ENCODE measurements around the gene HOXD8. TPM values are rescaled to one million over a fixed set of nuclear protein-coding genes. Genes with fewer than 3 reads are reported as not detected.

HOXD8 gene
- total and polyA plus RNA-seq, 2 of the 8 experiments (the other 6 are each of a cell fraction or from before 2014, with no cell fraction given), result not detected

- TF ChIP-seq MAFK (IDR thresholded peaks at IDR 0.05; ENCODE audit: low read depth, low read length) (no peak), SP2 (IDR thresholded peaks at IDR 0.05; ENCODE audit: low read length) (no peak)
These were observed 52.0 kb downstream of the HOXD8 start (continued) for GRCh38 chr2:176181551-176181950.

MicroRNA genes within 50 kb of the gene (microRNA counts, 767-probe panel; counts per million panel counts)
- microRNA hsa-miR-10b-5p, result 879 counts per million, percentile 95 among the panel's probes with 10 or more counts

Small RNA genes within 50 kb of the gene (microRNA-seq; reads per million reads assigned to microRNA genes)
- gene MIR10B (ENCODE audit: borderline microRNAs expressed in 2 of 2, borderline number of aligned reads in 2 of 2, borderline replicate concordance in 1 of 2), result 2.3 to 16.2 reads per million in 2 experiments

Small RNA genes within 50 kb of the gene (small RNA-seq; reads per million reads assigned to genes)
- 353 reads per million, percentile 99 among the genes with 10 or more reads in this experiment for gene MIR10B (ENCODE audit: insufficient read depth)

Other genes starting within 250 kb of the HOXD8 start
- gene LNPK, start 127.4 kb upstream of the HOXD8 start, total RNA-seq (2021; fragmentation: NEBNext Ultra II Directional; extraction: Animal tissue kit (Norgen Biotek cat#: 25700)), result 10.3 and 11.8 TPM in 2 replicates
- gene LNPK, start 127.4 kb upstream of the HOXD8 start, polyA plus RNA-seq (2011; rRNA removed), result 2.2 and 3.1 TPM in 2 replicates
- gene EVX2, start 45.7 kb upstream of the HOXD8 start, total RNA-seq (2021; fragmentation: NEBNext Ultra II Directional; extraction: Animal tissue kit (Norgen Biotek cat#: 25700)), result not detected in 2 replicates
- not detected in 2 replicates for gene EVX2, start 45.7 kb upstream of the HOXD8 start, polyA plus RNA-seq (2011; rRNA removed)
- not detected in 2 replicates for gene HOXD13, start 37.0 kb upstream of the HOXD8 start, total RNA-seq (2021; fragmentation: NEBNext Ultra II Directional; extraction: Animal tissue kit (Norgen Biotek cat#: 25700))
- gene HOXD13, start 37.0 kb upstream of the HOXD8 start, polyA plus RNA-seq (2011; rRNA removed), result not detected in 2 replicates
- not detected in 2 replicates for gene HOXD12, start 29.9 kb upstream of the HOXD8 start, total RNA-seq (2021; fragmentation: NEBNext Ultra II Directional; extraction: Animal tissue kit (Norgen Biotek cat#: 25700))
- not detected in 2 replicates for gene HOXD12, start 29.9 kb upstream of the HOXD8 start, polyA plus RNA-seq (2011; rRNA removed)
- gene HOXD11, start 22.4 kb upstream of the HOXD8 start, total RNA-seq (2021; fragmentation: NEBNext Ultra II Directional; extraction: Animal tissue kit (Norgen Biotek cat#: 25700)), result not detected in 2 replicates
- gene HOXD11, start 22.4 kb upstream of the HOXD8 start, polyA plus RNA-seq (2011; rRNA removed), result not detected in 2 replicates
- gene HOXD10, start 12.9 kb upstream of the HOXD8 start, total RNA-seq (2021; fragmentation: NEBNext Ultra II Directional; extraction: Animal tissue kit (Norgen Biotek cat#: 25700)), result not detected in 2 replicates
- gene HOXD10, start 12.9 kb upstream of the HOXD8 start, polyA plus RNA-seq (2011; rRNA removed), result not detected in 2 replicates
- not detected in 2 replicates for gene HOXD9, start 7.0 kb upstream of the HOXD8 start, total RNA-seq (2021; fragmentation: NEBNext Ultra II Directional; extraction: Animal tissue kit (Norgen Biotek cat#: 25700))
- gene HOXD9, start 7.0 kb upstream of the HOXD8 start, polyA plus RNA-seq (2011; rRNA removed), result not detected in 2 replicates
- not detected in 2 replicates for gene HOXD4, start 21.8 kb downstream of the HOXD8 start, total RNA-seq (2021; fragmentation: NEBNext Ultra II Directional; extraction: Animal tissue kit (Norgen Biotek cat#: 25700))
- gene HOXD4, start 21.8 kb downstream of the HOXD8 start, polyA plus RNA-seq (2011; rRNA removed), result not detected in 2 replicates
- gene HOXD3, start 27.6 kb downstream of the HOXD8 start, total RNA-seq (2021; fragmentation: NEBNext Ultra II Directional; extraction: Animal tissue kit (Norgen Biotek cat#: 25700)), result not detected in 2 replicates
- gene HOXD3, start 27.6 kb downstream of the HOXD8 start, polyA plus RNA-seq (2011; rRNA removed), result not detected in 2 replicates
- gene HOXD1, start 59.0 kb downstream of the HOXD8 start, total RNA-seq (2021; fragmentation: NEBNext Ultra II Directional; extraction: Animal tissue kit (Norgen Biotek cat#: 25700)), result not detected in 2 replicates
- gene HOXD1, start 59.0 kb downstream of the HOXD8 start, polyA plus RNA-seq (2011; rRNA removed), result 0.03 TPM in 1 of 2 replicates, not detected in the other
- 32.9 and 33.5 TPM in 2 replicates for gene MTX2, start 139.7 kb downstream of the HOXD8 start, total RNA-seq (2021; fragmentation: NEBNext Ultra II Directional; extraction: Animal tissue kit (Norgen Biotek cat#: 25700))
- gene MTX2, start 139.7 kb downstream of the HOXD8 start, polyA plus RNA-seq (2011; rRNA removed), result 17.8 and 38.3 TPM in 2 replicates